GM18870 (cell line): ENCODE measurements around the gene DMWD.

Experiments
- ATAC-seq: cut with Tn5 transposase; IDR thresholded peaks from one replicate; pipeline ENCODE4 v1.9.1; 2021; ENCODE audit warnings: moderate library complexity; ENCODE audit not compliant: unreplicated experiment

The DMWD gene

GRCh38 chr19:45786533-45786894 lies 6.1 kb downstream of the DMWD start:
- ATAC-seq: no peak

DNA sequence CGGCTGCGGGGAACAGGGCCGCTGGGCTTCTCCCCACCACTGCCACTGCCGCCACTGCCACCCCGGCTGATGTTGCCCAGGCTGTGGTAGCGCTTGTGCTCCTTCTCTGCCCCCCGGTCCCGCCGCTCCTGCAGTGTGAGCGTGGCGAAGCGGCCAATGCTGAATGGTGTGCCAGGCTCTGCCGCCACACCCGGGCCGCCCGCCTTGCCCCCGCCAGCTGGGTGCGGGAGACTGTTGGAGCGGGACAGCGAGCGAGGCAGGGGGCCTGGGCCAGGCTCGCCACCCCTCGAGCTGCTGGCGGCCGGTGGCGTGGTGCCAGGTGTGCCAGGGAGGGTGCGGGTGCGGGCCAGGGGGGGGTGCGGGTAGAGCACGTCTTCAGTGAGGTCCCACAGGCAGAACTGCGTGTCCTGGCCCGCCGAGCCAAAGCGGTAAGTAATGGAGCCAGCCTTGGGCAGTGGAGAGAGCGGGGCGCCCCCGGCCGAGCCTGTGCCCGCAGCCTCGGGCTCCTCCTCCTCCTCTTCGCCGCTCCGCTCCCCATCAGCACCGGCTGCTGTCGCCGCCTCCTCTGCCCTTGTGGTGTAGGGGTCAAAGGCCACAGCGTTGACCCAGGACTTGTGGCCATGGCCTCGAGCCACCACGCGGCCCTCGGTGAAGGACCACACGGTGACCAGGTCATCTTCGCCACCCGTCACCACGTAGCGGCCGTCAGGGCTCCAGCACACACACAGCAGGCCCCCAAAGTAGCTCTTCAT lies 6.7 kb downstream of the DMWD start:
- no peak for ATAC-seq

GRCh38 chr19:45785097-45785496 lies 7.5 kb downstream of the DMWD start:
- no peak for ATAC-seq

DNA sequence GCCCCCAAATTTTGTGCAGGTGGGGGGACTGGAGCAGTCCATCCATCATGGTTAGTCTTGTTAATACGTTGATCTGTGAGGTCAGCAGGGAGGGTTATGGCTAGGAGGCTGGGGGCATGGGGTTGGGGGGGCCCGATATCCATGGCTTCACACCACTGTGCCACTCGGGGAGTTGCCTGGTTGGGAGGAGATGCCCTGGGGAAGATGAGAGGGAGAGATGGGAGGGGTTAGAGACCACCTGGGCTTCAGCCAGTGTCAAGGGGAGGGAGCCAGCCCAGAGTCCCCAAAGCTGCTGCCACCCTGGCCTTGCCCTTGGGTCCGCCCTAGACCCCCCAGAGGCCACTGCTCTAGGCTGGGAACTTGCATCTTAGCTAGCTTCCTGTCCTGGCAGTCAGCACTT lies 8.5 kb downstream of the DMWD start:
- ATAC-seq: no peak

- no peak for ATAC-seq
These were observed 9.5 kb downstream of the DMWD start for GRCh38 chr19:45782820-45783785.

DNA sequence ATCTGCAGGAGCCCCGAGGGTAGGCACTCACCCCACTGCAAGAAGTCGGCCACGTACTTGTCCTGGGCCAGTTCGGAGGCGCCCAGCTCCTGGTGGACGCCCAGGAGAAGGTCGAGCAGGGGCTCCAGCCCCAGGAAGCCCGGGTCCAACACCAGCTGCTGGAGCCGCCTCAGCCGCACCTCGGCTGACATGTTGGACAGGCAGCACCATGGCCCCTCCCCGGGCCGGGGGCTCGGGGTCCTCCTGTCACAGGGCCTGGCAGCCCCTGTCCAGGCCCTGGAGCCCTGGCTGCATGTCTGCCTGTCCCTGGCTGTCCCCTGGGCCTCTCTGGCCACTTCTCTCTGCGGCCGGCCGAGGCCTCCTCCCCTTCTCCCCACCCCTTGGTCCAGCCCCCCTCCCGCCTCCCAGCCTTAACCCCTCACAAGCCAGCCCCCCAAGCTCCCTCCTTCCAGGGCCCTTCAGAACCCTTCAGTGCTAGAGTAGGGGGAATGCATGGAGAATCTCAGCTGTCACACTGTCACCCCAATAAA lies 10.4 kb downstream of the DMWD start, which contains the start of gene DMPK:
Gene DMPK, minus strand, starts transcription at position 329 of the 530 bp plus-strand sequence. Its CDS starts 138 bp downstream, at position 191.
- ATAC-seq: no peak

DNA sequence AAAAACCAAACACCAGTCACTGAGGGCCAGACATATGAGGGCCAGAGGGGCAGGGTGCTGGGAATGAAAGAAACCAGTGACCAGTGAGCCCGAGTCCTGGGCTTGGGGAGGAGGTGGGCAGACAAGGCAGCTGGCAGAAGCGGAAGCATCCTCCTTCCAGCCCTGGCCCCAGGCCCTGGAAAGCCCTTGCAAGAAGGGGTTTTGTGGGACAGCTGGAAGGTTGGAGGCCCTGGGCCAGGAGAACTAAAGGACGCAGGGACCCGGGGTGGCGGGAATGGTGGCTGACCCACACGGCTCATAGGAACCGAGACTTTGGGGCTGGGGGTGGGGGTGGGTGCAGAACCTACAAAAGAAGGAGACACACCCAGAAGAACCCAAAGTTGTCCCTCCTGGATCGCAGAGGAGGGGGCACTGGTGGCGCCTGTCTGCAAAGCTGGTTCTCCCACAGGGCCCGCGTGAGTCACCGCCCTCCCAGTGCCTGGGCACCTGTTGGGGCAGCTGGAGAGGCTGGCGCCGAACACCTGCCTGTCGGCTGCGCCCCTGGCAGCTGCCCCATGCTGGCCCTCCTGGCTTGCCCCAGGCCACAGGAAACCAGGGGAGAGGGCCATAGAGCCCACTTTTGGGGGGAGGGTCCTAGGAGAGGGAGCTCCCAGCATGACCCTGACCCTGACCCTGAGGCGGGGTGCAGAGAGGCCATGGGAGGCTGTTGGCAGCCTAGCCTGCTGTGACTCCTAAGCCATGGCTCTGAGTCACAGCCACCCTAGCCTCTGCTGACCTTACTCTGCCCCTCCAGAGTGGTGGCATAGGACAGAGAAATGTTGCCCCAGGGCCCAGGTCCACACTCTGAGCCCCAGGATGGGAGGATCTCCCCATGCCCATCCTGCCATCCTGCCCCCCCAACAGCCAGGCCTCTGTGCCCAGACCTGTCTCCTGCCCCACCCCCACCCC lies 11.2 kb downstream of the DMWD start:
- ATAC-seq: no peak

DNA sequence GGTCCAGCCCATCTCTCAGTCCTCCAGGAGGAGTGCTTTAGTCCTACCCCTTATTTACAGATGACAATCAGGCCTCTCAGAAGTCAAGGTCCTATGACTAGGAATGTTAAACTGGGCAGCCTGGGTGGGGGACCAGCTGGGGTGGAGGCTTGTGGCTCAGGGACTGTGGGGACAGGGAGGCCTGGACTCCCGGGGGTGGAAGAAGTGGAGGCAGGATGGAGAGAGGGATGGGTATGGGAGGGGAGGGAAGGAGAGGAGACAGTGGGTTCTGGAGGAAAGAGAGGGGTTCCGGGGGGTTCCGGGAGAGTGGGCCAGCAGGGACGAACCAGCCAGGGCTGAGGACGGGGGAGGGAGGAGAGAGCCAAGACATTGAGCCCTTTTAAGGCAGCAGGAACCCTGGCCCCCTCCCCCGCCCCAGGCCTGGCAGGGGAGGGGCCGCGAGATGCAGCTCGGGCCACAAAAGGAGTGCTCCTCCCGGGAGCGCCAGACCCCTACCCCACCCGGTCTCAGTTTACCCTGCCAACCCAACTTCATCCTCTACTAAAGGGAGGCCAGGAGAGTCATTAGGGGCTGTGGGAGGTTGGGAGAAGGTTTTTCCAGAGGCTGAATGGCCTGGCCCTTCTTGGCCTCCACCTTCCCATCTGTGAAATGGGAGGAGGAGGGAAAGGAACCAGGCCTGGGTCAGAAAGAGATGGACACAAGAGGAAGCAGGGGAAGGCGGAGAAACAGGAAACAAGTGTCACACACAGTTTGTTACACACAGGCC lies 12.0 kb downstream of the DMWD start:
- no peak for ATAC-seq

DNA sequence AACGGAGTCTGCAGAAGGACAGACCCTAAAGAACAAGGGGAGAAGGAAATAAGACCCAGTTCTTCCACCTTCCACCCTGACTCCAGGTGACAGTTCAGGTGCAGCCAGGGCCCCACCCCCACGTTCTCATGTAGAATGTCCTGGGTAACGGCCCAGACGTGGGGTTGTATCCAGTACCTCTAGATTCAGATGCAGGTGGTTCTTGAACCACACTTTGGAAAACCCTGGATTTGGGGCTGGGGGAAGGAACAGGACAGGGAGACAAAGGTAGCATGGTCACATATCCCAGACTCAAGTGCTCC lies 12.5 kb downstream of the DMWD start:
- ATAC-seq: no peak

DNA sequence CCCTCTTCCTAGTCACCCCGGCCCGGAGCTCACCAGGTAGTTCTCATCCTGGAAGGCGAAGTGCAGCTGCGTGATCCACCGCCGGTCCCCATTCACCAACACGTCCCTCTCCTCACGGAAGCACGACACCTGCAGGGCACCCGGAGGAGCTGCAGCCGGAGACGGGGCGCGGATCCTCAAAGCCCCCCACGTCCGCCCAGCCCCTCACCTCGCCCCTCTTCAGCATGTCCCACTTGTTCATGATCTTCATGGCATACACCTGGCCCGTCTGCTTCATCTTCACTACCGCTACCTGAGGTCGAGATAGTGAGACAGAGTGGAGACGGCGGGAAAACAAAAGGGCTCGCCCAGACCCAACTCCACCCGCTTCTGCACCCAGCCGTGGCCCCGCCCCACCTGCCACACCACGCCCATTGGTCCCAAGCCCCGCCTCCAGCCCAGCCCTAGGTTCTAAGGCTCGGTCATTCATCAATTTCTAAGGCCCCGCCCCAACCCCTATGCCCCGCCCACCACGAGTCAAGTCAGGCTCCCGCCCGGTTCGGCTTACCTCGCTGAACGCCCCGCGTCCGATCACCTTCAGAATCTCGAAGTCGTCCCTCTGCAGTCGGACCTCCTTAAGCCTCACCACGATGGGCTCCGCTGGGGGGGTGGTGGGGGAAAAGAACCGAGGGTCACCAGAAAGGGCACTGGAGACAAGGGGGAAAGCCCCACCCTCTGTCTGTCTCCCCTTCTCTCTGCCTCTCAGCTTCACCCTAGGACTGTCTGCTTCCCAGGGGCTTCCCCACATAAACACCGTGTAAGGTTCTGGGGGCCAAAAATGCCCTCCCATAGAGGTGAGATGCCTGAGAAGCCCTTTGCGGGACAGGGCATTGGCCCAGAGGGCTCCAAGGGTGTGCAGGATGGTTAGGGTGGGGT lies 13.2 kb downstream of the DMWD start:
- no peak for ATAC-seq

DNA sequence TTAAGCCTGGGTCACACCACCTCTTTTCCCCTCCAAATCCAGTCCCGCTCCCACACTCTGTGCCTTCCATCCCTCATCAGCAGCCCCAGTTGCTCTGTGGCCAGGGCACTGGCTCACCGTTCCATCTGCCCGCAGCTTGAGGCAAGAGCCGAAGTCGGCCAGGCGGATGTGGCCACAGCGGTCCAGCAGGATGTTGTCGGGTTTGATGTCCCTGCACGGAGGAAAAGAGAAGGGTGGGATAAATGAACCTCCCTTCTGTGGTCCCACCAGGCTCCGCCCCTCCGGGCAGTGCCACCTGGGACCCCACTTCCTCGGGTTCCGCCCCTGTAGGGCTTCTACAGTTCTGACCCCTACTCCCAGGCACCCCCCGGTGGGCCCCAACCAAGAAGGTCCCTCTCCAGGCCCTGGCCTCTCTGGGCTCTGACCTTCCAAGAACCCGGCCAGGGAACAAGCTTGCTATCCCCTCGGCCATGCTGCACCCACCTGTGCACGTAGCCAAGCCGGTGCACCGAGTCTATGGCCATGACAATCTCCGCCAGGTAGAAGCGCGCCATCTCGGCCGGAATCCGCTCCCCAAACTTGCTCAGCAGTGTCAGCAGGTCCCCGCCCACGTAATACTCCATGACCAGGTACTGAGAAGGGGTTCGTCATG lies 14.5 kb downstream of the DMWD start:
- no peak for ATAC-seq

DNA sequence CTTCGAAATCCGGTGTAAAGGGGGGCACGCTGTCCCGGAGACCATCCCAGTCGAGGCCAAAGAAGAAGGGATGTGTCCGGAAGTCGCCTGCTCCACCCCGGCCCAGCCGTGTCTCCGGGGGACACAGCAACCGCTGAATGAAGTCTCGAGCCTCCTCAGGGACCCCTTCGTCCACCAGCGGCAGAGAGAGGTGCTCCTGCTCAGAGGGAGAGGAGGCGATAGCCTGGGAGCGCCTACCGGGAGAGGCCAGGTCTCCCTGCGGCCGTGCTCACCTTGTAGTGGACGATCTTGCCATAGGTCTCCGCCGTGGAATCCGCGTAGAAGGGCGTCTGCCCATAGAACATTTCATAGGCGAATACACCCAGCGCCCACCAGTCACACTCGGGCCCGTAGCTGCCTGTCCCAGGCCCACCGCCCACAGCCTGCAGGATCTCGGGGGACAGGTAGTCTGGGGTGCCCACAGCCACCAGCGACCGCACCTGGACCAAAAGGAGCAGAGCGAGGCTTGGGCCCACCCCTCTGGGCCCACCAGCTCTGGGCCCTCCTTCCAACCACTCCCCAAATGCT lies 15.2 kb downstream of the DMWD start:
- no peak for ATAC-seq

- no peak for ATAC-seq
These were observed 17.9 kb downstream of the DMWD start for GRCh38 chr19:45774765-45775164.

DNA sequence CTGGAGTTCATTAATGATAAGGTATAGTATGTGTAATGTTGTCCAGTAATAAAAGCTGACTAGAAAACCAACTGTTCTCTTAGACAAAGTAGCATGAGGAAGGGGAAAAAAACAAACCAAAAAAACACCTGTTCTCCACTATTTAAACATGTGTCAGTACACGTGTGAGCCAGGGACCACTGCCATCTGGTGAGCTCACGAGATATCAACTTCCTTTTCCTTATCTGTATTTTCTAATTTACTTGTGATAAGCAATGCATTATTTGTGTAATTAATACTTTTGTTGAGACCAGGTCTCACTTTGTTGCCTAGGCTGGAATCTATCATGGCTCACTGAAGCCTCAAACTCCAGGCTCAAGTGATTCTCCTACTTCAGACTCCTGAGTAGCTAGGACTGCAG lies 19.3 kb downstream of the DMWD start:
- ATAC-seq: no peak

GRCh38 chr19:45772912-45773311 lies 19.7 kb downstream of the DMWD start:
- no peak for ATAC-seq

DNA sequence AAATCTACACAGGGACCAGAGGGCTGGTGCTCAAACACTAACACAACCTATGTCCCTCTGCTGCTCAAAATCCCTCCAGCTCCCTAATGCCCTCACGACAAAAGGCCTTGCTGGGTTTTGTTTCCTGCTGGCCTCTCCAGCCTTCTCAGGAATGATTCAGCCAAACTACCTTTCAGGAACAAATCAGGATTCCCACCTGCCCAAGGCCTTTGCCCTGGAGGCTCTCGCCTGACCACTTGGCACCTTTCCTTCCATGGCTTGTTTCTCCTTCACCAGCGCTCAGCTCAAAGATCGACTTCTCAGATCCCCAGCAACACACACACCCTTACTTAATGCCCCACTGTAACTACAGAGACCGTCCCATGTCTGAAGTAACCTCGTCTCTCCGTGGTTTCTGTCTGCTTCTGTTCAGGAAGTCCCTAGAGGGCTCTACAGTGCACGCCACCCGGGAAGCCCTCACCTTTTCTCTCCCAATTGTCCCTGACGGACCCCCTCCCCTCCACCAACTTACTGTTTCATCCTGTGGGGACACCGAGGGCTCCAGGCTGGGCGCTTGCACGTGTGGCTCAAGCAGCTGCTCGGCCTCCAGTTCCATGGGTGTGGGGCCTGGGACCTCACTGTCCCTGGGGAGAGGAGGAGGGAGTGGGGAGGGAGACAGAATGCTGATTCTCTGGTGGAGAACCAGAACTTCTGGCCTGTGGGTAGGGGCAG lies 20.4 kb downstream of the DMWD start:
- ATAC-seq: no peak

DNA sequence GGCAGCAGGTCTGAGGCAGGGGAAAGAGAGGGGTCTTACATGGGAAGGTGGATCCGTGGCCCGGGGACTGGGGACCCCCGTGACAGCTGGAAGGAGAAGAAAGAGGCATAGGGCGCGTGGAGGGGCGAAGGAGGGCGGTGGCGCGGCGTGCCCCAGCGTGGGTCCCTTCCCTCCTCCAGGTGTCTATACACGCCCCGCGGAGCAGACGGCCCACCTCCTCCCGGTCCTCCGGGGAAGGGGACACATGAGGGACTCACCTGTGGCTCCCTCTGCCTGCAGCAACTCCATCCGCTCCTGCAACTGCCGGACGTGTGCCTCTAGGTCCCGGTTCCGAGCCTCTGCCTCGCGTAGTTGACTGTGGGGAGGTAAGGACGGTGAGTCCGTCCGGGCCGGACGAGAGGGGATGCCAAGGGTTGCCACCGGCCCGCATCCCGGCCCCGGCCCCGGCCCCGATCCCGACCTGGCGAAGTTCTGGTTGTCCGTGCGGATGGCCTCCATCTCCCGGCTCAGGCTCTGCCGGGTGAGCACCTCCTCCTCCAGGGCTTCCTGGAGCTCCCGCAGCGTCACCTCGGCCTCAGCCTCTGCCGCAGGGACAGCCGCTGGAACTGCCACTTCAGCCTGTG lies 21.2 kb downstream of the DMWD start:
- no peak for ATAC-seq
